ENCODE measurements around the gene R3HDML.
"Not testable (repeated sequence)": the region's sequence is repeated elsewhere in the genome, so short reads cannot be mapped to it uniquely, and the experiment has no call there.

Gene R3HDML

DNA sequence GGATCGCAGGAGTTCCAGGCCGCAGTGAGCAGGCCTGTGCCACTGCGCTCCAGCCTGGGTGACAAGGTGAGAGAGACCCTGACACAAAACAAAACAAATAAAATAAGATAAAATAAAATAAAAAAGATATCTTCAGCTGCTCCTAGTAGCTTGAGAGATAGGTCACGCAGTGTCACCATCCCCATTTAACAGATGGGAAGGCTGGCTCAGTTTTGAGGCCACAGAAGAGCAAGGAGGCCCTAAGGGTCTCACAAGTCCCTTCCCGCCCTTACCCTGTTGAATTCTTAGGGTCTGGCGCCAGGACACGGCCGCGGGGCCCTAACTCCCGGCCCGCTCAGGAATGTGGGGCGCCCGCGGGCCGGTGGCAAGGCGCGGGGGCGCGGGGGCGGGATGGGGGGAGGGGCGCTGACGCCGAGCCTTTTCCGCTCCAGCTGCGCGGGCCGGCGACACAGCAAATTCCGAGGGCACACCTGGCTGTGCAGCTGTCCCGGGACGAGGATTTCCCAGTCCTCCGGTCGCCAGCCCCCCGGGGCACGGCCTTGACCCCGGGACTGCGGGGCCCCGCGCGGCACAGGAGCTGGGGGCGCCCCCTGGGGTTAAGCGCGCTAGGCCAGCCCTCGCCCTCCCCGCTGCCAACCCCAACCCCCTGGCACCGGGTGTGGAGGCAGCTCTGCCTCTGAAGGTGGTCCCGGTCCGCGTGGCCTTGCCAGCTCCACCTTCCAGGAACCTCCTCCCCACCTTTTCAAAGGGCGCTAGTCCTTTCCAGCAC is 10.3 kb upstream of the R3HDML start:
- no peak for DNase-seq

DNA sequence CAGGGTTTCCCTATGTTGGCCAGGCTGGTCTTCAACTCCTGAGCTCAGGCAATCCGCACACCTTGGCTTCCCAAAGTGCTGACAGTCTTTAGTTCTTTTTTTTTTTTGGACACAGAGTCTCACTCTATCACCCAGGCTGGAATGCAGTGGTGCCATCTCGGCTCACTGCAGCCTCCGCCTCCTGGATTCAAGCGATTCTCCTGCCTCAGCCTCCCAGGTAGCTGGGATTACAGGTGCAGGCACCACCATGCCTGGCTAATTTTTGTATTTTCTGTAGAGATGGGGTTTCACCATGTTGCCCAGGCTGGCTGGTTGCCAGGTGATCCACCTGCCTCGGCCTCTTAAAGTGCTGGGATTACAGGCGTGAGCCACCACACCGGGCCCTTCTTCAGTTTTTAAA is 9.1 kb upstream of the R3HDML start:
- in situ Hi-C loops (cut with MboI; ENCODE audit: low pct_unique_long_range_greater_than_20kb, low sequenced_read_pairs), result not testable (repeated sequence)

More for the DNA sequence above, 10.3 kb upstream of the R3HDML start:
- in situ Hi-C loops (cut with MboI; ENCODE audit: low pct_unique_long_range_greater_than_20kb, low sequenced_read_pairs), result no loop called here

DNA sequence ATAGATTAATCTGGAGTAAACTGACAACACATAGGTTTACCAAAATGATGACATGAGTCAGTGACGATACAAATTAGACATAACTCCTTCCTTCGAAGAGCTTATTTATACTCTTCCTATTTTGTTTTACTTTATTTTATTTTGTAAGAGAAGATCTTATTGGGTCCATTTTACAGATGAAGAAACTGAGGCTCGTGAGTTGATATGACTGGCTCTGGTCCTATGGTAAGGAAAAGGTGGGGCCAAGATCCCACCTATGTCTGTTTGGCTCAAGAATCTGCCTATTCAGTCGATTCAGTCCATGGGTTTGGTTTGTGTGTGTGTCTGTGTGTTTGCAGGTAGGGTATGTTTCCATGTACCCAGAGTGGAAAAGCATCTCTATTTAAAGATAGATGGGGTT is 8.4 kb upstream of the R3HDML start:
- no peak for DNase-seq
- in situ Hi-C loops (cut with MboI; ENCODE audit: low pct_unique_long_range_greater_than_20kb, low sequenced_read_pairs), result no loop called here

More for the DNA sequence above, 9.1 kb upstream of the R3HDML start:
- DNase-seq, result not testable (repeated sequence)

DNA sequence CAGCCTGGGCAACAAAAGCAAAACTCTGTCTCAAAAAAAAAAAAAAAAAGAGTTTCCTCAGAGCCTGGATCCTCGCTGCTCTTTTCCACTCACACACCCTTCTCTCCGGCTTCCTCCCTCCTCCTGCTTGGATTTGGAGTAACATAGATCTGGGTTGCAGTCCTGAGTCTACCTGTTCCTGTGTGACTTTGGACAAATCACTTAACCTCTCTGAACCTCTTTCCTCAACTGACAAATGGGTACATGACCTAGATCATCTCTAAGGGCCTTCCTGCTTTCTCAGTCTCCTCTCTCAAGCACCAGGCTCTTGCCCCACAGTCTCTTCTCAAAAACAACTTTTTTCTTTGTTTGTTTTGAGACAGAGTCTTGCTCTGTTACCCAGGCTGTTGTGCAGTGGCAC is 5.6 kb upstream of the R3HDML start:
- in situ Hi-C loops (cut with MboI; ENCODE audit: low pct_unique_long_range_greater_than_20kb, low sequenced_read_pairs), result no loop called here
- DNase-seq, result no peak

- in situ Hi-C loops (cut with MboI; ENCODE audit: low pct_unique_long_range_greater_than_20kb, low sequenced_read_pairs), result no loop called here
- DNase-seq, result no peak
Measured at GRCh38 chr20:44334306-44334705, 2.5 kb upstream of the R3HDML start.

- no peak for DNase-seq
- in situ Hi-C loops (cut with MboI; ENCODE audit: low pct_unique_long_range_greater_than_20kb, low sequenced_read_pairs), result no loop called here
Measured at GRCh38 chr20:44334709-44335108, 2.1 kb upstream of the R3HDML start.

DNA sequence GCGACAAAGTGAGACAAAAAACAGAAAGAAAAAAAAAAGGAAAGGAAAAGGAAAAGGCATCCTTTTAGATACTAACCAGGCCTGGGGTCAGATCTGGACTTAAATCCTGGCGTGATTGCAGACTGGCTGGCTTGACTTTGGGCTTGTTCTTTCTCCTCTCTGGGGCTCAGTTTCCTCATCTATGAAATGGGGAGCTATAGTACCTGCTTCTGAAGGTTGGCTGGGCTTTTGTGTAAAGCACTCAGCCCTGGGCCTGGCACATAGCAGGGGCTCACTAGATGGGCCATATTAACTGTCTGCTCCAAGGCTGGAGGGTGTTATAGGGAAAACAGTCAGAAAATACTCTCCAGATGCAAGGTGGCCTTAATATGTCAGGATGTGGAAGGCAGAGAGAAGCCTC is 1.2 kb upstream of the R3HDML start:
- DNase-seq, result no peak
- in situ Hi-C loops (cut with MboI; ENCODE audit: low pct_unique_long_range_greater_than_20kb, low sequenced_read_pairs), result no loop called here

GRCh38 chr20:44336086-44336485 is 757 bp upstream of the R3HDML start:
- no peak for DNase-seq
- in situ Hi-C loops (cut with MboI; ENCODE audit: low pct_unique_long_range_greater_than_20kb, low sequenced_read_pairs), result no loop called here

GRCh38 chr20:44342248-44342647 is 5.4 kb downstream of the R3HDML start:
- no peak for DNase-seq
- in situ Hi-C loops (cut with MboI; ENCODE audit: low pct_unique_long_range_greater_than_20kb, low sequenced_read_pairs), result no loop called here

- no peak for DNase-seq
- in situ Hi-C loops (cut with MboI; ENCODE audit: low pct_unique_long_range_greater_than_20kb, low sequenced_read_pairs), result no loop called here
Measured at GRCh38 chr20:44343162-44343675, 6.4 kb downstream of the R3HDML start.

GRCh38 chr20:44344723-44345122 is 7.9 kb downstream of the R3HDML start:
- in situ Hi-C loops (cut with MboI; ENCODE audit: low pct_unique_long_range_greater_than_20kb, low sequenced_read_pairs), result no loop called here
- DNase-seq, result no peak

DNA sequence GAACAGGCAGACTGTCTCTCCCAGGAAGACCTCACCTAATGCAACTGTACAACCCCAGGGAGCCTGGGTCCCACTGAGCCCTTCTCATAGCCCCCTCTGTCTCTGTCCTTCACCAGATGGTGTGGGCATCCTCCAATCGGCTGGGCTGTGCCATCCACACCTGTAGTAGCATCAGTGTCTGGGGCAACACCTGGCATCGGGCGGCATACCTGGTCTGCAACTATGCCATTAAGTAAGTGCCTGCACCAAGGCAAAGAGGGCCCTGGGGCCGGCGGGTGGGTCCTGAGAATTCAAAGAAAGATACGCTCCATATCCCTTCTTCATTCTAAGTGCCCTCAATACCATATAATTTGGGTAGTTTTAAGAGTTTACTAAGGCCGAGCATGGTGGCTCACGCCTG is 8.3 kb downstream of the R3HDML start:
- DNase-seq, result no peak
- in situ Hi-C loops (cut with MboI; ENCODE audit: low pct_unique_long_range_greater_than_20kb, low sequenced_read_pairs), result no loop called here

DNA sequence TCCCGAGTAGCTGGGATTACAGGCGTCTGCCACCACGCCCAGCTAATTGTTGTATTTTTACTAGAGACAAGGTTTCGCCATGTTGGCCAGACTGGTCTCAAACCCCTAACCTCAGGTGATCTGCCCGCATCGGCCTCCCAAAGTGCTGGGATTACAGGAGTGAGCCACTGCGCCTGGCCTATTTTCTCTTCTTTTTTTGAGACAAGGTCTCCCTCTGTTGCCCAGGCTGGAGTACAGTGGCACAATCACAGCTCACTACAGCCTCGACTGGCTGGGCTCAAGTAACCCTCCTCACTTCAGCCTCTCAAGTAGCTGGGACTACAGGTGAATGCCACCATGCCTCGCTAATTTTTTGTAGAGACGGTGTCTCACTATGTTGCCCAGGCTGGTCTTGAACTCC is 9.1 kb downstream of the R3HDML start:
- DNase-seq; in situ Hi-C loops (cut with MboI; ENCODE audit: low pct_unique_long_range_greater_than_20kb, low sequenced_read_pairs): not testable (repeated sequence)

- in situ Hi-C loops (cut with MboI; ENCODE audit: low pct_unique_long_range_greater_than_20kb, low sequenced_read_pairs), result no loop called here
- DNase-seq, result no peak
Measured at GRCh38 chr20:44348168-44348659, 11.4 kb downstream of the R3HDML start.

DNA sequence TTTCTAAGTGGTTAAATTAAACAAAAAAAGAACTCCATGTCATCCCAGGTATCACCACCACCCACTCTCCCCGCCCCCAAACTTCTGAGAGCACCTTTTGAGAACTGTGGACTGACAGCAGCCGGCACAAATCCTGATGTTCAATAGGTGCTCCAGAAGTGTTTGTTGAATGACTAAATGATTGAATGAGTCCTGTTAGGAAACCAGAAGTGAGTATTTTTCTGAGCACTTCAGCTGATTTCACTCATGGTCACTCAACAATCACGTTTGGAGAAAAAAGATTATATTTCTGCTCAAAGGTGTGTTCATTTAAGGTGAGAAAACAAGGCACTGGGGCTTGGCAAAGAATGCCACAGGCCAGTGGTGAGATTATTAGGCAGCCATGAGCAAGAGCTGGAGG is 12.5 kb downstream of the R3HDML start:
- in situ Hi-C loops (cut with MboI; ENCODE audit: low pct_unique_long_range_greater_than_20kb, low sequenced_read_pairs), result no loop called here
- DNase-seq, result no peak

GRCh38 chr20:44350567-44350966 is 13.7 kb downstream of the R3HDML start:
- in situ Hi-C loops (cut with MboI; ENCODE audit: low pct_unique_long_range_greater_than_20kb, low sequenced_read_pairs), result no loop called here
- no peak for DNase-seq

- no peak for DNase-seq
- in situ Hi-C loops (cut with MboI; ENCODE audit: low pct_unique_long_range_greater_than_20kb, low sequenced_read_pairs), result no loop called here
Measured at GRCh38 chr20:44354979-44355497, 18.2 kb downstream of the R3HDML start.

- in situ Hi-C loops (cut with MboI; ENCODE audit: low pct_unique_long_range_greater_than_20kb, low sequenced_read_pairs), result no loop called here
- no peak for DNase-seq
Measured at GRCh38 chr20:44355498-44356352, 18.9 kb downstream of the R3HDML start, which contains the start of gene HNF4A. Gene HNF4A, plus strand, starts transcription at chr20:44355699. Its CDS starts 106 bp downstream, at chr20:44355805.

DNA sequence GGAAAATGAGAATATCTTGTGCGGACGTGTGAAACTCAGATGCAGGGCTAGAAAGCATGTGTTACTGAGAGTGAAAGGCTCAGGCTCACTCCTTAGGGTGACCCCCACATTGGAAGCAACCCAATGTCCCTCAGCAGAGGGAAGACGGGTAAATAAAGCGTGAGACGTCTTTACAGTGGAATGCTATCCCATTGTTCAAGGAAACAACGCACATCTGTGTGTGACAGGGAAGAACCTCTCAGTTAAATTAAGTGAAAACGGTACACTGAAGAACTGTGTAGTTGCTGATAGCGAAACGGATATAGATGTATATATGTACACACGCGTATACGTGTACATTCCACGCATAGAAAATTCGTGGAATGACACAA is 19.5 kb downstream of the R3HDML start:
- in situ Hi-C loops (cut with MboI; ENCODE audit: low pct_unique_long_range_greater_than_20kb, low sequenced_read_pairs), result no loop called here
- DNase-seq, result no peak

DNA sequence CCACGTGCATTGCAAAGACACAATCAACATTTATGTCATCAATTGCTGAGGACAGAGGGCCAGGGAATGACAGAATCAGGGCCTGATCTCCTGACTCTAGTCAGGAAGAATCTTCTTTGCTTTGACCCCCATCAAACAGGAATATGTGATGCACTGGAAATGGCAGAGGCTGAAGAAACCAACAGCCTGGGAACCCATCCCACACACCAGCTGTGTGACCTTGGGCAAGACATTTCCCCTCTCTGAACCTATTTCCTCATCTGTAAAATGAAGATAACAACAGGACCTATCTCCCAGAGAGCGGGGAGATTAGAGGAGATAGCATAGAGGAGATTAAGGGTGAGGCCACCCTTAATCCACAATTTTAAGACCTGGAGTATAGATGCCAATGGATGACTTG is 20.2 kb downstream of the R3HDML start:
- in situ Hi-C loops (cut with MboI; ENCODE audit: low pct_unique_long_range_greater_than_20kb, low sequenced_read_pairs), result no loop called here
- DNase-seq, result no peak
